ENCODE measurements around the gene CTIF. TPM values are rescaled to one million over a fixed set of nuclear protein-coding genes. Genes with fewer than 3 reads are reported as not detected.

CTIF gene
- total and polyA plus RNA-seq, 2 donors (not counting 1 experiment from before 2014, with no cell fraction given) = 27.2 to 28.1 TPM

DNA sequence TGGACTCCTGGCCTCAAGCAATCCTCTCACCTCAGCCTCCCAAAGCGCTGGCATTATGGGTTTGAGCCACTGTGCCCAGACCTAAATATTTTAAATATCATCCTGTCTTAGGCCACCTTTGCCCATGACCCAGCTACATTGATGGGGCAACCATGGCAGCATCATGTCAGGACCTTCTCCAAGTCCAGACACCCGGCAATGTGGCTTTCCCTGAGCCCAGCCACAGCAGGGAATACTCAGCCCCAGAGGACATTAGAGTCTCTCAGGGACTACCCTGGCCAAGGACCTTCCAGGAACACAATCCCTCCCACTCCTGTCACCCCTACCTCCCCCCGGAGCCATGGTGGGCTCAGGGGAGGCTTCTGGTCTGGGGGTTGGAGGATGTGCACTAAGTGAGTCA is 339.1 kb downstream of the CTIF start:
- no peak overlapping the region for H3K9ac ChIP-seq (ENCODE audit: insufficient read depth, low read length)
- H3K27ac ChIP-seq (ENCODE audit: insufficient read depth, low read length) = no peak overlapping the region
- no peaks in the 10 kb centered on the region for H3K36me3 ChIP-seq (ENCODE audit: control insufficient read depth, insufficient read depth, low read length)
- H3K27me3 ChIP-seq (ENCODE audit: control insufficient read depth, insufficient read depth, low read length) = no peaks in the 10 kb centered on the region
- H2AFZ ChIP-seq (ENCODE audit: low read length) = no peak overlapping the region
- H3K4me3 ChIP-seq (replicated peaks in 1 of 4; ENCODE audit: control extremely low read depth in 1 of 4, insufficient read depth in 1 of 4, low read depth in 3 of 4, low read length in 4 of 4) = no peak overlapping the region
- TF ChIP-seq, protein P1, sequence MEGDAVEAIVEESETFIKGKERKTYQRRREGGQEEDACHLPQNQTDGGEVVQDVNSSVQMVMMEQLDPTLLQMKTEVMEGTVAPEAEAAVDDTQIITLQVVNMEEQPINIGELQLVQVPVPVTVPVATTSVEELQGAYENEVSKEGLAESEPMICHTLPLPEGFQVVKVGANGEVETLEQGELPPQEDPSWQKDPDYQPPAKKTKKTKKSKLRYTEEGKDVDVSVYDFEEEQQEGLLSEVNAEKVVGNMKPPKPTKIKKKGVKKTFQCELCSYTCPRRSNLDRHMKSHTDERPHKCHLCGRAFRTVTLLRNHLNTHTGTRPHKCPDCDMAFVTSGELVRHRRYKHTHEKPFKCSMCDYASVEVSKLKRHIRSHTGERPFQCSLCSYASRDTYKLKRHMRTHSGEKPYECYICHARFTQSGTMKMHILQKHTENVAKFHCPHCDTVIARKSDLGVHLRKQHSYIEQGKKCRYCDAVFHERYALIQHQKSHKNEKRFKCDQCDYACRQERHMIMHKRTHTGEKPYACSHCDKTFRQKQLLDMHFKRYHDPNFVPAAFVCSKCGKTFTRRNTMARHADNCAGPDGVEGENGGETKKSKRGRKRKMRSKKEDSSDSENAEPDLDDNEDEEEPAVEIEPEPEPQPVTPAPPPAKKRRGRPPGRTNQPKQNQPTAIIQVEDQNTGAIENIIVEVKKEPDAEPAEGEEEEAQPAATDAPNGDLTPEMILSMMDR (conservative IDR thresholded peaks at IDR 0.05 in 1 of 2, IDR thresholded peaks at IDR 0.05 in 1 of 2; ENCODE audit: low read depth in 1 of 2, low read length in 2 of 2) = no peak
- TF ChIP-seq EZH2 (IDR thresholded peaks at IDR 0.05; ENCODE audit: low read length, missing control alignments) = no peak
- H3K9me3 ChIP-seq (ENCODE audit: control insufficient read depth, insufficient read depth, low read depth, low read length) = no peaks in the 10 kb centered on the region
- no peaks in the 10 kb centered on the region for H3K79me2 ChIP-seq (ENCODE audit: control insufficient read depth, insufficient read depth, low read length)
- H3K4me1 ChIP-seq (ENCODE audit: control insufficient read depth, extremely low read depth, insufficient read depth, low read length) = peaks cover 3% of the 10 kb centered on the region
- no peak for DNase-seq (ENCODE audit: low read depth in 2 of 2)
- no peak overlapping the region for H3K4me2 ChIP-seq (ENCODE audit: extremely low read depth, insufficient read depth, low read length)
- H4K20me1 ChIP-seq (ENCODE audit: control insufficient read depth, extremely low read depth, insufficient read depth, low read length) = no peaks in the 10 kb centered on the region

DNA sequence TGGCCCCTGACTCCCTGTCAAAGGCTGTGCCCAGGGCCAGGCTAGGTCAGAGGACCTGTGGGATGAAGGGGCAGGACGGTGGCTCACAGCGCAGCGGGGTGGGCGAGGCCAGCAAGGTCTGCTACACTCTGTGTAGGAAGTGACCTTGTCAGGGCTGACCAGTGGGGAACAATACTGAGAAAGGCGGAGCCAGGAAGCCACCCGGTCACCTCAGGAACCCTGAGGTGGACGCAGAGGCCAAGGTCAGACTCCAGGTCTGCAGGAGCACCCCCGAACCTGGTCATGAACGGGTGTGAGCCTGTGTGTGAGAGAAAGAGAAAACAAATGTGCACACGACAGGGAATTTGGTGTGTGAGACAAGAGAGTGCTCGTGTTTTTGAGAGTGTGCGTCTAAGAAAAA is 339.6 kb downstream of the CTIF start:
- H3K9me3 ChIP-seq (ENCODE audit: control insufficient read depth, insufficient read depth, low read depth, low read length) = no peaks in the 10 kb centered on the region
- H2AFZ ChIP-seq (ENCODE audit: low read length) = no peak overlapping the region
- no peak overlapping the region for H3K9ac ChIP-seq (ENCODE audit: insufficient read depth, low read length)
- no peaks in the 10 kb centered on the region for H3K79me2 ChIP-seq (ENCODE audit: control insufficient read depth, insufficient read depth, low read length)
- TF ChIP-seq, protein P1 (conservative IDR thresholded peaks at IDR 0.05 in 1 of 2, IDR thresholded peaks at IDR 0.05 in 1 of 2; ENCODE audit: low read depth in 1 of 2, low read length in 2 of 2) = no peak
- no peak for TF ChIP-seq EZH2 (IDR thresholded peaks at IDR 0.05; ENCODE audit: low read length, missing control alignments)
- H3K4me2 ChIP-seq (ENCODE audit: extremely low read depth, insufficient read depth, low read length) = no peak overlapping the region
- no peak overlapping the region for H3K4me3 ChIP-seq (replicated peaks in 1 of 4; ENCODE audit: control extremely low read depth in 1 of 4, insufficient read depth in 1 of 4, low read depth in 3 of 4, low read length in 4 of 4)
- no peaks in the 10 kb centered on the region for H3K4me1 ChIP-seq (ENCODE audit: control insufficient read depth, extremely low read depth, insufficient read depth, low read length)
- H3K36me3 ChIP-seq (ENCODE audit: control insufficient read depth, insufficient read depth, low read length) = no peaks in the 10 kb centered on the region
- no peak overlapping the region for H3K27ac ChIP-seq (ENCODE audit: insufficient read depth, low read length)
- no peaks in the 10 kb centered on the region for H3K27me3 ChIP-seq (ENCODE audit: control insufficient read depth, insufficient read depth, low read length)
- no peaks in the 10 kb centered on the region for H4K20me1 ChIP-seq (ENCODE audit: control insufficient read depth, extremely low read depth, insufficient read depth, low read length)
- DNase-seq (ENCODE audit: low read depth in 2 of 2) = no peak

GRCh38 chr18:48879008-48879431 is 340.2 kb downstream of the CTIF start:
- Histone ChIP-seq H3K9ac (ENCODE audit: insufficient read depth, low read length) (no peak overlapping the region), H3K9me3 (ENCODE audit: control insufficient read depth, insufficient read depth, low read depth, low read length) (no peaks in the 10 kb centered on the region)
- DNase-seq (ENCODE audit: low read depth in 2 of 2) = no peak

More at GRCh38 chr18:48879008-48879431, 340.2 kb downstream of the CTIF start:
- Histone ChIP-seq H3K4me3 (replicated peaks in 1 of 4; ENCODE audit: control extremely low read depth in 1 of 4, insufficient read depth in 1 of 4, low read depth in 3 of 4, low read length in 4 of 4) (no peak overlapping the region), H3K79me2 (ENCODE audit: control insufficient read depth, insufficient read depth, low read length) (no peaks in the 10 kb centered on the region), H3K36me3 (ENCODE audit: control insufficient read depth, insufficient read depth, low read length) (no peaks in the 10 kb centered on the region), H4K20me1 (ENCODE audit: control insufficient read depth, extremely low read depth, insufficient read depth, low read length) (no peaks in the 10 kb centered on the region), H3K27ac (ENCODE audit: insufficient read depth, low read length) (no peak overlapping the region), H3K4me1 (ENCODE audit: control insufficient read depth, extremely low read depth, insufficient read depth, low read length) (no peaks in the 10 kb centered on the region), H3K4me2 (ENCODE audit: extremely low read depth, insufficient read depth, low read length) (no peak overlapping the region), H2AFZ (ENCODE audit: low read length) (no peak overlapping the region), H3K27me3 (ENCODE audit: control insufficient read depth, insufficient read depth, low read length) (no peaks in the 10 kb centered on the region)
- no peak for TF ChIP-seq EZH2 (IDR thresholded peaks at IDR 0.05; ENCODE audit: low read length, missing control alignments)
- TF ChIP-seq, protein P1 (conservative IDR thresholded peaks at IDR 0.05 in 1 of 2, IDR thresholded peaks at IDR 0.05 in 1 of 2; ENCODE audit: low read depth in 1 of 2, low read length in 2 of 2) = no peak
